Activated T-helper 1 cell treated with Interleukin-2 at 50 U/mL for 16 hours (primary cell): ENCODE results near the gene HOXD10.

ENCODE experiments used
- DNase-seq: peaks from one replicate; pipeline ENCODE4 v3.0.0-alpha.2; 2020; ENCODE audit warnings: low read depth

The HOXD10 gene

GRCh38 chr2:176165370-176166050 is 48.9 kb downstream of the HOXD10 start:
- DNase-seq: no peak

DNA sequence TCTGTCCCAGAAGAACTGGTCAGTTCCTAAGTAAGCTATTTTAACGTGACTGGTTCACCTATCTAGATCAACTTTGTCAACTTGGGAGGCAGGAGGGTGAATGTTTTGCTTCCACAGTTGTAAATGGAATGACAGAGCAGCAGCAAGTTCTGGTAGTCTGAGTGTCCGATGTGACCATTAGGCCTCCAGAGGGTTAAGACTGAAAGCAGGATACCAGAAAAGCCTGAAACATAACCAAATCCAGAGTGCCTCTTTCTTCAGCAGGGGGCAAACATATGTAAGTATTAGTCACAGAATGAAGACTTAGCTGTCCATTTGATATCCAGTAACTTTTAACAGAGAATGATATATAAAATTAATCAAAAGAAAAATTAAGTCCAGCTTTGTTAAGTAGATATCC is 49.7 kb downstream of the HOXD10 start:
- no peak for DNase-seq

GRCh38 chr2:176167398-176167797 is 50.8 kb downstream of the HOXD10 start:
- no peak for DNase-seq

DNA sequence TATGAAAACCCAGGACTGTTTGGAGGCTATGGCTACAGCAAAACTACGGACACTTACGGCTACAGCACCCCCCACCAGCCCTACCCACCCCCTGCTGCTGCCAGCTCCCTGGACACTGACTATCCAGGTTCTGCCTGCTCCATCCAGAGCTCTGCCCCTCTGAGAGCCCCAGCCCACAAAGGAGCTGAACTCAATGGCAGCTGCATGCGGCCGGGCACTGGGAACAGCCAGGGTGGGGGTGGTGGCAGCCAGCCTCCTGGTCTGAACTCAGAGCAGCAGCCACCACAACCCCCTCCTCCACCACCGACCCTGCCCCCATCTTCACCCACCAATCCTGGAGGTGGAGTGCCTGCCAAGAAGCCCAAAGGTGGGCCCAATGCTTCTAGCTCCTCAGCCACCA is 52.6 kb downstream of the HOXD10 start:
- DNase-seq: no peak
